Large intestine (tissue), 3 donors: ENCODE data around the gene TBC1D2. TPM values are rescaled to one million over a fixed set of nuclear protein-coding genes. Genes with fewer than 3 reads are reported as not detected.

Source experiments
- DNase-seq, 2 donors: peaks; one replicate each; pipeline versions ENCODE4 v3.0.0 to v3.0.0-alpha.2; 2013
- H3K27ac ChIP-seq: one replicate; pipeline ENCODE4 v1.5.1; 2013; ENCODE audit warnings: low read length
- H3K27me3 ChIP-seq: 2 replicates; pipeline ENCODE4 v1.6.1; 2013; ENCODE audit warnings: low read length; ENCODE audit not compliant: control insufficient read depth, insufficient read depth
- H3K36me3 ChIP-seq: 2 replicates; pipeline ENCODE4 v1.6.1; 2013; ENCODE audit warnings: low read length; ENCODE audit not compliant: control insufficient read depth, insufficient read depth
- H3K4me1 ChIP-seq: one replicate; pipeline ENCODE4 v1.6.1; 2013; ENCODE audit warnings: low read length; ENCODE audit not compliant: control insufficient read depth, insufficient read depth
- H3K4me3 ChIP-seq: one replicate; pipeline ENCODE4 v1.5.1; 2013; ENCODE audit warnings: low read length
- H3K9me3 ChIP-seq: one replicate; pipeline ENCODE4 v1.6.1; 2013; ENCODE audit warnings: mild to moderate bottlenecking, low read depth, low read length, moderate library complexity; ENCODE audit not compliant: control insufficient read depth
- WGBS: methylation state at CpG from one replicate; pipeline ENCODE4 v1.1.5; 2013; ENCODE audit warnings: low lambda C conversion rate; ENCODE audit not compliant: insufficient coverage; 5-methylcytosine and 5-hydroxymethylcytosine counted together
- polyA plus RNA-seq: library from polyadenylated mRNA; unstranded; fragments of 120-200 nt; gene quantifications from one replicate; pipeline ENCODE4 v1.2.1, GENCODE V29; 2013

TBC1D2 gene
- polyA plus RNA-seq, 1 donor = 30.1 TPM

DNA sequence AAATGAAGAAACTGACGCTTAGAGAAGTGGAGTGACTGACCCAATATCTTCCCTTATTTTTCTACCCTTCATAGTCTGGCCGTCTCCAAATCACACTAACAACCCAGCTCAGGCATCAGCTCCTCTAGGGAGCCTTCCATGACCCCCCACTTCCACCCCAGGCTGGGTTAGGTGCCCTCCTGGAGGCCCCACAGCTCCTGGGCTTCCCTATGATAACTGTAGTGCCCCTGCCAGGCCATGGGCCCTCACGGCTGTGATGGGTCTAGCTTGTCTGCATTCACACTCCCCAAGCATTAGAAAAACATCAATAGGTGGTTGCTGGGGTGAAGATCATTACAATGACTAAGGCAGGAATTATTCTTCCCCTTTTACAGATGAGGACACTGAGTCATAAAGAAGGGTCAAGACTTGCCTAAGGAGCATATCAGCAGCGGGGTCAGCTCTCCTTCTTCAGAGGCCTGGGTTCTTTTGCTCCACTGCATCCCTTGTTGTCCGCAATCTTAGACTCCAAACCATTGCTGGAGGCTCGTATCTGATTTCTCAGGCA lies 70.4 kb downstream of the TBC1D2 start:
- Histone ChIP-seq H3K9me3 (no peaks in the 10 kb centered on the region), H3K27ac (peak overlapping the region; percentile 98), H3K36me3 (peaks cover 4% of the 10 kb centered on the region), H3K4me1 (peaks cover 80% of the 10 kb centered on the region), H3K4me3 (no peak overlapping the region), H3K27me3 (no peaks in the 10 kb centered on the region)
- no CpG with 5 or more reads among the region's 6 CpGs for WGBS
- DNase-seq = no peak

DNA sequence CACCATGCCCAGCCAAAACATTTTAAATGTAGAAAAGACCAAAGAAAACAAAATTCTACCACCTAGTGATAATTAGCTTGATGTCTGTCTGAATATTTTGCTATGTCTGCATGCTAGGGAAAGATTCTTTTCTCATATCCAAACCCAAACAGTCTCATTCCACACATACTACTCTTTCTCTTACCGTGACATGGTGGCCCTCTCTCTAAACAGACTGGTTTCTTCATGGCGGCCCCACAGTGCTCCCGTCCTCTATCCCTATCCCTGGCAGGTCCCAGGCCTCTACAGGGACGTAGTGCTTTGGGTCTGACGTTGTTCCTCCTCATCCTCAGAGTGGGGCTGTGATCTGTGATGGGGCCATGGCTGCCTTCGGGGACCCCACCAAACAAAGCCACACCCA lies 71.1 kb downstream of the TBC1D2 start:
- no peak for DNase-seq
- peak overlapping the region; percentile 98 for H3K27ac ChIP-seq
- H3K9me3 ChIP-seq = no peaks in the 10 kb centered on the region
- peaks cover 82% of the 10 kb centered on the region for H3K4me1 ChIP-seq
- peaks cover 4% of the 10 kb centered on the region for H3K36me3 ChIP-seq
- WGBS = no CpG with 5 or more reads among the region's 6 CpGs
- no peak overlapping the region for H3K4me3 ChIP-seq
- no peaks in the 10 kb centered on the region for H3K27me3 ChIP-seq

DNA sequence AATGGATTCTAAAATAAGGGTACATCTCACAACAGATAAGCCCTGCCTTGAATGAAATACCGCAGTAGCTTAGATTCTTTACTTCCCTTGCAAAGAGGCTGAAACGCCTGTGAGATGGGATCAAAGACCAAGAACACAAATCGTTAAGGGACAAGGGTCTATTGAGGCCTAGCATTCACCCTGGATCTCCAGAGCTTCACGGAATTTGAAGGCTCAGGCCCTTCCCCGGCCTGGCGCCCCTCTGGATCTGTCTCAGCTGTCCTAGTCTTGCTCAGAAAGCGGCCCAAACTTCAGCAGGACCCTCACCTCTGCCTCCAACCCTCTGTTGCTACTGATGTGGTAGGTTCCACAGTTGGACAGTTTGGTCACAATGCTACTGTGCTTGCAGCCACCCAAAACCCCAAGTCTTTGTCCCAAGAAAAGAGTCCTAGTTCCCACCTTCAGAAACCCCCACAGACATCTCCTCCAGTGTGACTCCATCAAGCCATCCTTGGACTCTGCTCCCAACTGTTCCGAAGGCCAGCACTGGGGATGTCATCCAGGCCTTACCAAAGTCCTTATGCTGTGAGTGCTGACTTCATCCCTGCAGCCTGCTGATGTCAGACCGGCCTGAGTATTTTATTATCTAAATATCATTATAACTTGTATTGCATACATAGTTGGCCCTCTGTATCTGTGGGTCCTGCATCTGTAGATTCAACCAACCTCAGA lies 72.4 kb downstream of the TBC1D2 start:
- H3K9me3 ChIP-seq = no peaks in the 10 kb centered on the region
- peak overlapping the region; percentile 98 for H3K27ac ChIP-seq
- peaks cover 81% of the 10 kb centered on the region for H3K4me1 ChIP-seq
- peak; percentile 88 to 92 for DNase-seq
- WGBS = no CpG with 5 or more reads among the region's 9 CpGs
- H3K27me3 ChIP-seq = no peaks in the 10 kb centered on the region
- no peak overlapping the region for H3K4me3 ChIP-seq
- peaks cover 4% of the 10 kb centered on the region for H3K36me3 ChIP-seq

DNA sequence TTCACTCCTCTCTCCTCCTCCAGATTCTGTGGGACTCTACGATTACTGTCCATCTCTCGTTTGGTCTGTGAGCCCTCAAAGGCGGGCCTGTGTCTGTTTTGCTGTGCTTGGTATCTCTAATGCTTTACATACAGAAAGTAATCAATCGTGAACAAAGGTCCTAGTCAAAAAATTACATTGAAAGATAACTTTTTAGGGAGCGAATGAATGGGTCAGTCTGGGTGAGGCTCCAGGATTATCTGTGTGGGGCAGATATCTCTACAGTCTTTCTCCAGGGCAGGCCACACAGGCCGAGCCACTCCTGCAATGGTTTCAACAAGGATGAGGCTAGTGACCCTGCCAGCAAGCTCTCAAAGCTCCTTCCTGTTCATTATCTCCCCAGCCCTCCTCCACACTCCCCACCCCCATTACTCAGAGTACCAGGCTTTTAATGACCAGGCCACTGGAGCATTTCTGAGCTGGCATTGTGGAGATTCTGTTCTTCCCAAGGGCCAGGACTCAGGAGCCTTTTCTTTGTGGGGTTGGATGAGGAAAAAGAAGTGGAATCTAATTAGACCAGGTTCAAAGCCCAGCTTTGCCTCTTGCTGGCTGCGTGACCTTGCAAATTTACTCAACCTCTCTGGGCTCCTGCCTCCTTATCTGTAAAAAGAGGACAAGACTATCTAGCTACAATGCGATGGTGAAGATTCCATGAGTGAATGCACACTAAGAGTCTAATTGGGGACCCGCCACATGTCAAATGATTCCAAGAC lies 73.2 kb downstream of the TBC1D2 start:
- WGBS = 52% methylated on average over 3 of the region's 9 CpGs
- Histone ChIP-seq H3K9me3 (no peaks in the 10 kb centered on the region), H3K36me3 (peaks cover 4% of the 10 kb centered on the region), H3K27me3 (no peaks in the 10 kb centered on the region), H3K4me3 (no peak overlapping the region), H3K4me1 (peaks cover 84% of the 10 kb centered on the region), H3K27ac (peak overlapping the region; percentile 98)
- DNase-seq = peak in 1 of 2 donors; percentile 67

DNA sequence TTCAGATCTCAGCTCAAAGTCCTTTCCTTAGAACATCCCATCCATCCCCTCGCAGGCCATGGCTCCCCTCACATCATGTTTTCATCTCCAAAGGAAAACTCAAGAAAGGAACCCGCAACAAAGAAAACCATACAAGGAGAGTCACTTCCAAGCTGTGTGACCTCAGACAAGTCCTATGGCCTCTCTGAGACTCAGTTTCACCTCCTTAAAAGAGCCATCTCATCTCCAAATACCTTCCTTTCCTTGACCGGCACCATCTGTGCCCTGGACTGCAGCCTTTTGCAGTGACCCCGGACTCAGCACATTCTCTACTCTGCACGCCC lies 73.7 kb downstream of the TBC1D2 start:
- peak in 1 of 2 donors; percentile 35 for DNase-seq
- H3K4me1 ChIP-seq = peaks cover 88% of the 10 kb centered on the region
- H3K27ac ChIP-seq = peak overlapping the region; percentile 98
- no peak overlapping the region for H3K4me3 ChIP-seq
- no peaks in the 10 kb centered on the region for H3K27me3 ChIP-seq
- H3K9me3 ChIP-seq = no peaks in the 10 kb centered on the region
- peaks cover 4% of the 10 kb centered on the region for H3K36me3 ChIP-seq
- WGBS = 40% methylated on average over 1 of the region's 5 CpGs

DNA sequence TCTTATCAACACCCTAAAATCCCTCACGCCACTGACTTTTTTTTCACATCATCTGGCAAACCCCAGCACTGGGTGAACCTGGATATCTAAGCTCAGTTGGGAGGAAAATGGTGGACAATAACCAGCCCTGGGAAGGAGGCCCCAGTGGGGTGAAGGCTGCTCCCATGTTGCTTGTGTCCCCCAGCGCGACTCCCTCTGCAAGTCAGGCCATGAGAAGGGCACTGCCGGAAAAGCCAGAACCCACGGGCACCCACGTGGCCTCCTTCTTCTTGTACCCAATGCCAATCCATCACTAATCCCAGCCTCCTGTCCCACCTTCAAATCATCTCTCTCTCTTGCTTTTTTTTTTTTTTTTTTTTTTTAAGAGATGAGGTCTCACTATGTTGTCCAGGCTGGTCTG lies 74.5 kb downstream of the TBC1D2 start:
- Histone ChIP-seq H3K27me3 (no peaks in the 10 kb centered on the region), H3K9me3 (no peaks in the 10 kb centered on the region), H3K4me3 (no peak overlapping the region), H3K4me1 (peaks cover 89% of the 10 kb centered on the region), H3K36me3 (peaks cover 4% of the 10 kb centered on the region), H3K27ac (peak overlapping the region; percentile 98)
- no peak for DNase-seq
- WGBS = no CpG with 5 or more reads among the region's 6 CpGs

DNA sequence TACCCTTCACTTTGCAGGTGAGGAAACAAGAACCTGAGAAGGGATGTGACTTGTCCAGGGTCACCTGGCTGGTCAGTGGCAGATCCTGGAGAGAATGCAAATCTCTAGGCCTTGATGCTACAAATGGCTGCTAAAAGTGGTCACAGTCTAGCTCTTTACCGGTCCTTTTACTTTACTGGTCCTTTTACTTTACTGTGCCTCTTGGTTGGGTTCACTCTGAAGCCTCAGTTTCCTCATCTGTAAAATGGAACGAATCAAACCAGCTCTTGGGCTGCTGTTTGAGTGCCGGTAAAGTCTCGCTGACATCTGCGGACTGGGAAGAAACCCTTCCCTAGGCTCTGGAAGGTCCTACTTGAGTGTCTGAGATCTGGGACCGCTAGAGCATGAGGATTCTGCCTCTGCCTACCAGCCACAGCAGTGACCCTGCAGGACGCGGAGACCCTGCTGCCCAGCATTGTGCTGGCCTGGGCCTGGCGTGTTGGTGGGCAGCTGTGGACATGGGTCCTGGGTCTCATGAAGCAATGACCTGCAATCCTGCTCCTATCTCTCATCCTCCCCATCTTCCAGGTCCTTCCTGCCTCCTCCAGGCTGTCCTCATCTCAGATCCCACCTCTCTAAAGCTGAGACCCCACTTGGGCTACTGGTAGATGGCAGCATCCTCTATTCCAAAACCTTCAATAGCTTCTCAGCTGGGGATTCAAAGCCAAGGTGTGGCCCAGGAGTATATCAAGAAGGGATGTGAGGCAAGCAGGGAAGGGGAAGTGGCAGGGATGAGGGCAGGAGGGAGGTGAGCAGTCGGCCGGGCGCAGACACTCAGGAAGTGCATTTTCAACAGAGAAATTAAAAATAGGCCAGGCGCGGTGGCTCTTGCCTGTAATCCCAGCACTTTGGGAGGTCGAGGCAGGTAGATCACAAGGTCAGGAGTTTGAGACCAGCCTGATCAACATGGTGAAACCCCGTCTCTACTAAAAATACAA lies 76.3 kb downstream of the TBC1D2 start:
- Histone ChIP-seq H3K27ac (peak overlapping the region; percentile 98), H3K27me3 (no peaks in the 10 kb centered on the region), H3K4me1 (peaks cover 91% of the 10 kb centered on the region), H3K9me3 (no peaks in the 10 kb centered on the region), H3K4me3 (no peak overlapping the region), H3K36me3 (peaks cover under 1% of the 10 kb centered on the region)
- WGBS = no CpG with 5 or more reads among the region's 16 CpGs
- DNase-seq = no peak

DNA sequence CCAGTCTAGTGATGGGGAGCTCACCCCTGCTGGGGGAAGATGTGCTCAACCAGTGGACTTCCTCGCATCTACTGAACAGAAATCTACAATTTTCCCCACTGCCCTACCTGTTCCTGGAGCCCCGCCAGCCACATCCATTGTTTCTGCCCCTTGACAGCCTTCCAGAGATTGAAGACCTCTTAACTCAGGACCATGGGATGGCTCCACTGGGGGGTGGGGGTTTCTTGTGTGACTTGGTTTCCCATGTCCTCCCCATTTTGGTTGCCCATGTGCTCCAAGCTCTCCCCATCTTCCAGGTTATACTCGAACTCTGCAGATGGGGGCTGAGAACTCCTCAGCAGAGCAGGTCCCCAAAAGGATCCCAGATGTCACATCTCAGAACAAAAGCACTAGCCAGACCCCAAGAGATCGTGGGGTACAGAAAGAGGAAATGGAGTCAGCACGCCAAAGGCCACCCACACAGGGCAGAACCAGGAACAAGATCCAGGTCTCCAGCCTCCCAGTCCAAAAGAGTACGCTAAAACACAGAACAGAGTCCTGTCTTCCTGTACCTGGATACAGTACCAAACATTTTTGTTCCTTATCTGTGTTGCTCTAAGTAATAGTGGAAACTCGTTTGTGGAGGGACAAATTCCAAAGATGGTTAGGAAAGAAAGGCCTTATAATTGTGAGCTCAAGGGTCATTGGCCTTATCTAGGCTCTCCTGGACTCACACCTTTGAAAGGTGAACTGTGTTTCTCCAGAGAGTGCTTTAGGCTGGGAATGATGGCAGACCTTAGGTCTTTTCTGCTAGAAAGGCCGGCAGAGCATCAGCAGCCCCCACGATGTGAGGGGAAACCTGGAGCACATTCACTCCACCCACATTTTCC lies 78.8 kb downstream of the TBC1D2 start:
- peak overlapping the region; percentile 98 for H3K27ac ChIP-seq
- H3K4me3 ChIP-seq = no peak overlapping the region
- no peaks in the 10 kb centered on the region for H3K9me3 ChIP-seq
- H3K36me3 ChIP-seq = no peaks in the 10 kb centered on the region
- no CpG with 5 or more reads among the region's 9 CpGs for WGBS
- peak; percentile 88 to 95 for DNase-seq
- H3K27me3 ChIP-seq = no peaks in the 10 kb centered on the region
- H3K4me1 ChIP-seq = peaks cover 89% of the 10 kb centered on the region

DNA sequence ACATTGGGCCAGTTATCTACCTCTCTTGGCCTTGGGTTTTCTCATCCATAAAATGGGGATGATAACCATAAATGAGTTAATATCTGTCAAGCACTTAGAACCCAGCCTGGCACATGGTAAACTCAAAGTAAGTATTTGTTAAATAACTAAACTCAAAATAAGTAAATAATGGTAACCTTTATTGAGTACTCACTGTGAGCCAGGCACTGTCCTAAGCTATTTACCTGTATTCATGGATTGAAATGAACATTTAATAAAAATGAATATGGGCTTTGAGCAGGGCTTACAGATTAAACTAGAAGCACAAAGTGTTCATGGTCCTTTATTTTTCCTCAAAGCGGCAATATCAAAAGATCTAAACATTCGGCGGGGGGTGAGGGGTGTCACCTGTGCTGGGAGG lies 79.7 kb downstream of the TBC1D2 start:
- H3K4me3 ChIP-seq = no peak overlapping the region
- no CpG with 5 or more reads among the region's 3 CpGs for WGBS
- peak overlapping the region; percentile 98 for H3K27ac ChIP-seq
- peaks cover 89% of the 10 kb centered on the region for H3K4me1 ChIP-seq
- no peak for DNase-seq
- no peaks in the 10 kb centered on the region for H3K9me3 ChIP-seq
- no peaks in the 10 kb centered on the region for H3K27me3 ChIP-seq
- no peaks in the 10 kb centered on the region for H3K36me3 ChIP-seq
